Measurements from ENCODE around the gene ZNF70. TPM values are rescaled to one million over a fixed set of nuclear protein-coding genes. Genes with fewer than 3 reads are reported as not detected.
A peak's percentile ranks its signal among the peaks of the same experiment; 100 is the strongest.

Gene ZNF70
- total and polyA plus RNA-seq, 2 of the 13 experiments (the other 11 are each of a cell fraction or from before 2014, with no cell fraction given) = 0.62 to 3.6 TPM

GRCh38 chr22:23784215-23784732 lies 33.4 kb upstream of the ZNF70 start:
- in situ Hi-C loops (cut with HindIII; ENCODE audit: extremely low pct_ligation_motif_present, low pct_unique_long_range_greater_than_20kb) = loop anchor here (5.0 kb wide), 1 partner anchor 63 kb away; no protein-coding TSS in a partner anchor
- intact Hi-C loops (cut with micrococcal nuclease; ENCODE audit: unreplicated experiment) = loop anchor here (1.0 kb wide), 1 partner anchor 10 kb away; no protein-coding TSS in a partner anchor
- ATAC-seq (peak; percentile 59), DNase-seq (ENCODE audit: low spot score) (peak; percentile 54), FAIRE-seq (peak; percentile 67)
- Histone ChIP-seq H3K4me1 (ENCODE audit: insufficient read depth, low read length) (peaks cover 72% of the 10 kb centered on the region), H3K36me3 (replicated peaks in 1 of 2; ENCODE audit: control insufficient read depth in 1 of 2, insufficient read depth in 2 of 2, low read length in 2 of 2) (no peaks in the 10 kb centered on the region), H3K27ac (ENCODE audit: extremely low read length, insufficient read depth, low read length) (peak overlapping the region; percentile 64), H3K9ac (ENCODE audit: insufficient read depth, low read depth, low read length) (0 out of 2 replicates have a peak overlapping the region, but pooled peaks have one; percentile 23), H4K20me1 (ENCODE audit: insufficient read depth, low read length) (peaks cover 12% of the 10 kb centered on the region), H2AFZ (ENCODE audit: low read length) (no peak overlapping the region), H3K4me3 (replicated peaks in 1 of 3; ENCODE audit: insufficient read depth in 1 of 3, low read depth in 2 of 3, low read length in 3 of 3) (peak overlapping the region; percentile 26 to 51 (median 44); a peak in 5 of 6 replicates), H3K9me3 (ENCODE audit: low read length) (no peaks in the 10 kb centered on the region), H3K27me3 (ENCODE audit: control insufficient read depth in 1 of 2, insufficient read depth in 2 of 2, low read length in 2 of 2) (no peaks in the 10 kb centered on the region), H3K4me2 (ENCODE audit: low read depth, low read length) (peak overlapping the region; percentile 76), H3K79me2 (ENCODE audit: insufficient read depth, low read length) (peaks cover 20% of the 10 kb centered on the region)
- WGBS (ENCODE audit: low lambda C conversion rate) = 3% methylated on average over 8 of the region's 8 CpGs
- ChIA-PET CTCF (ENCODE audit: low intra/inter-chr PET ratio, low total read pairs) (no interaction called here), POLR2A (interaction anchor here (0.9 to 7.1 kb wide), 2 partner anchors 9 to 17 kb away, joined by 5 to 201 read pairs; partner anchors contain the start of genes CHCHD10 and MMP11)
- BruUV-seq (replicated peaks) = no TSS peak
- TF ChIP-seq RXRB (CRISPR knock-in tag; IDR thresholded peaks at IDR 0.05; ENCODE audit: borderline replicate concordance) (peak; percentile 51; the same call in 1 of the 2 replicates), ETV5 (CRISPR knock-in tag; IDR thresholded peaks at IDR 0.05; ENCODE audit: borderline replicate concordance) (no peak), CREBL2 (CRISPR knock-in tag; IDR thresholded peaks at IDR 0.05; ENCODE audit: borderline replicate concordance) (0 out of 2 replicates have a peak, but pooled peaks have one; percentile 9), SP2 (CRISPR knock-in tag; IDR thresholded peaks at IDR 0.05) (no peak), EP300 (IDR thresholded peaks at IDR 0.05; ENCODE audit: low read depth in 2 of 2, low read length in 2 of 2) (0 out of 4 replicates have a peak, but pooled peaks of 1 of the 2 experiments have one; percentile 11), EP300 (CRISPR knock-in tag; IDR thresholded peaks at IDR 0.05; ENCODE audit: borderline replicate concordance) (no peak), DR1 (CRISPR knock-in tag; IDR thresholded peaks at IDR 0.05) (no peak), SOX13 (IDR thresholded peaks at IDR 0.05) (no peak), SOX13 (CRISPR knock-in tag; conservative IDR thresholded peaks at IDR 0.05 in 1 of 2, IDR thresholded peaks at IDR 0.05 in 1 of 2) (peak in 1 of 2 experiments; percentile 51; a peak in 1 of 4 replicates), ZFYVE20 (CRISPR knock-in tag; IDR thresholded peaks at IDR 0.05; ENCODE audit: borderline replicate concordance, low read depth) (no peak), YY1 (IDR thresholded peaks at IDR 0.05; ENCODE audit: insufficient read depth, insufficient replicate concordance, low read depth, low read length) (no peak)
- TF ChIP-seq, protein P1, sequence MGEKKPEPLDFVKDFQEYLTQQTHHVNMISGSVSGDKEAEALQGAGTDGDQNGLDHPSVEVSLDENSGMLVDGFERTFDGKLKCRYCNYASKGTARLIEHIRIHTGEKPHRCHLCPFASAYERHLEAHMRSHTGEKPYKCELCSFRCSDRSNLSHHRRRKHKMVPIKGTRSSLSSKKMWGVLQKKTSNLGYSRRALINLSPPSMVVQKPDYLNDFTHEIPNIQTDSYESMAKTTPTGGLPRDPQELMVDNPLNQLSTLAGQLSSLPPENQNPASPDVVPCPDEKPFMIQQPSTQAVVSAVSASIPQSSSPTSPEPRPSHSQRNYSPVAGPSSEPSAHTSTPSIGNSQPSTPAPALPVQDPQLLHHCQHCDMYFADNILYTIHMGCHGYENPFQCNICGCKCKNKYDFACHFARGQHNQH (CRISPR knock-in tag; IDR thresholded peaks at IDR 0.05) = 0 out of 2 replicates have a peak, but pooled peaks have one; percentile 41
- TF ChIP-seq, protein P2, sequence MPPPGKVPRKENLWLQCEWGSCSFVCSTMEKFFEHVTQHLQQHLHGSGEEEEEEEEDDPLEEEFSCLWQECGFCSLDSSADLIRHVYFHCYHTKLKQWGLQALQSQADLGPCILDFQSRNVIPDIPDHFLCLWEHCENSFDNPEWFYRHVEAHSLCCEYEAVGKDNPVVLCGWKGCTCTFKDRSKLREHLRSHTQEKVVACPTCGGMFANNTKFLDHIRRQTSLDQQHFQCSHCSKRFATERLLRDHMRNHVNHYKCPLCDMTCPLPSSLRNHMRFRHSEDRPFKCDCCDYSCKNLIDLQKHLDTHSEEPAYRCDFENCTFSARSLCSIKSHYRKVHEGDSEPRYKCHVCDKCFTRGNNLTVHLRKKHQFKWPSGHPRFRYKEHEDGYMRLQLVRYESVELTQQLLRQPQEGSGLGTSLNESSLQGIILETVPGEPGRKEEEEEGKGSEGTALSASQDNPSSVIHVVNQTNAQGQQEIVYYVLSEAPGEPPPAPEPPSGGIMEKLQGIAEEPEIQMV (CRISPR knock-in tag; IDR thresholded peaks at IDR 0.05; ENCODE audit: low read depth) = no peak
- TF ChIP-seq, protein P3, sequence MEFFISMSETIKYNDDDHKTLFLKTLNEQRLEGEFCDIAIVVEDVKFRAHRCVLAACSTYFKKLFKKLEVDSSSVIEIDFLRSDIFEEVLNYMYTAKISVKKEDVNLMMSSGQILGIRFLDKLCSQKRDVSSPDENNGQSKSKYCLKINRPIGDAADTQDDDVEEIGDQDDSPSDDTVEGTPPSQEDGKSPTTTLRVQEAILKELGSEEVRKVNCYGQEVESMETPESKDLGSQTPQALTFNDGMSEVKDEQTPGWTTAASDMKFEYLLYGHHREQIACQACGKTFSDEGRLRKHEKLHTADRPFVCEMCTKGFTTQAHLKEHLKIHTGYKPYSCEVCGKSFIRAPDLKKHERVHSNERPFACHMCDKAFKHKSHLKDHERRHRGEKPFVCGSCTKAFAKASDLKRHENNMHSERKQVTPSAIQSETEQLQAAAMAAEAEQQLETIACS (CRISPR knock-in tag; IDR thresholded peaks at IDR 0.05) = peak; percentile 28; the same call in 1 of the 2 replicates
